ENCODE measurements around the gene OR2F1. TPM values are rescaled to one million over a fixed set of nuclear protein-coding genes. Genes with fewer than 3 reads are reported as not detected.

OR2F1 gene
- total RNA-seq, 1 experiment from 2014 or later, result not detected

DNA sequence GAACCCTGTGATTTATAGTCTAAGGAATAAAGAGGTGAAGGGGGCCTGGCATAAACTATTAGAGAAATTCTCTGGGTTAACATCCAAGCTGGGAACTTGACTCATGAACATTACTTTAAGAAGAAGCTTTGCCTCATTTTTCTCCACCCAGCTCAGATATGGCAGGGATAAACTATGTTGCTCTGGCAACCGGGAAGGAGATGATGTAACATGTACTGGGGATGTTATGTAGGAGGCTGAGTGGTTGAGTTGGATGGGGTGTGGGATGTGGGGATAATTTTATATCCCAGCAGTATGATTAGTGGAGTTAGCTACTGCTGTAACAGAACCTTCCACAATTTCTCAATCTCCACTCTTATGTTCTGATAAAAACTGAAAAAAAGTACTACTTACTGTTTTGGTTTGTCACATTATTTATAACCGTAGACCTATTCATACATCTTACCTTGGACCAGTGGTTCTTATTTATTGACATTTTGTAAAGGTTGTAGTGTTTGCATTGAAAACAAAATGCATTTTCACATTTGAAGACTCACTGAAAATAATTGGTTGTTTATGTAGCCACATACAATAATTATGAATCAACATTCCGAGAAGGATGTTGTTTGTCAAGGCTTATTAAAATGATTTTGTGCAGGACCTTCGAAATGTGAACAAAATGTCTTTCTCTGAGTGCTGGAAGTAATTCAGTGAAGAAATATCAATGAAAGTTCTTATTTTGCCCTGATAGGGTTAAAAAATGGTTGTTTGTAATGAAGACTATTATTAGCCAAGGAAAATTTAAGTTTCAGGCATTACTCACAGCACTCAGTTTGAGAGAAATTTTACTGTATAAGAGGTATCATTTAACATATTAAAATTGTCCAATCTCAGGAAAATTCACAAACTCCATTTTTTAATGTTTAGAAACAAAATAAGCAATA, 18.3 kb upstream of the OR2F1 start:
- Histone ChIP-seq H3K79me2 (ENCODE audit: low read length) (no peaks in the 10 kb centered on the region), H2AFZ (ENCODE audit: low read length) (no peak overlapping the region), H3K9ac (ENCODE audit: low read length) (no peak overlapping the region), H3K9me3 (ENCODE audit: low read length) (no peaks in the 10 kb centered on the region), H3K9me2 (replicated peaks; ENCODE audit: low read length) (no peaks in the 10 kb centered on the region), H3K27ac (ENCODE audit: low read length) (no peak overlapping the region), H3K4me3 (ENCODE audit: low read length) (no peak overlapping the region), H3K4me1 (ENCODE audit: insufficient read depth, low read length) (no peaks in the 10 kb centered on the region), H3K36me3 (ENCODE audit: low read depth, low read length) (no peaks in the 10 kb centered on the region), H3K4me2 (ENCODE audit: low read length) (no peak overlapping the region), H3F3A (ENCODE audit: low read length, unreplicated experiment) (no peaks in the 10 kb centered on the region), H4K20me1 (ENCODE audit: low read length) (no peaks in the 10 kb centered on the region), H3K27me3 (ENCODE audit: low read length) (no peaks in the 10 kb centered on the region)
- DNase-seq, result no peak
- no TSS peak for BruUV-seq (replicated peaks)
- POLR2A ChIA-PET (ENCODE audit: unreplicated experiment), result no interaction called here
- intact Hi-C loops (cut with micrococcal nuclease), result no loop called here
- no peak for TF ChIP-seq EZH2phosphoT487 (IDR thresholded peaks at IDR 0.05; ENCODE audit: borderline replicate concordance, low read length)
- no peak for TF ChIP-seq EZH2 (IDR thresholded peaks at IDR 0.05; ENCODE audit: low read length, unreplicated experiment)
- TF ChIP-seq, protein P1, sequence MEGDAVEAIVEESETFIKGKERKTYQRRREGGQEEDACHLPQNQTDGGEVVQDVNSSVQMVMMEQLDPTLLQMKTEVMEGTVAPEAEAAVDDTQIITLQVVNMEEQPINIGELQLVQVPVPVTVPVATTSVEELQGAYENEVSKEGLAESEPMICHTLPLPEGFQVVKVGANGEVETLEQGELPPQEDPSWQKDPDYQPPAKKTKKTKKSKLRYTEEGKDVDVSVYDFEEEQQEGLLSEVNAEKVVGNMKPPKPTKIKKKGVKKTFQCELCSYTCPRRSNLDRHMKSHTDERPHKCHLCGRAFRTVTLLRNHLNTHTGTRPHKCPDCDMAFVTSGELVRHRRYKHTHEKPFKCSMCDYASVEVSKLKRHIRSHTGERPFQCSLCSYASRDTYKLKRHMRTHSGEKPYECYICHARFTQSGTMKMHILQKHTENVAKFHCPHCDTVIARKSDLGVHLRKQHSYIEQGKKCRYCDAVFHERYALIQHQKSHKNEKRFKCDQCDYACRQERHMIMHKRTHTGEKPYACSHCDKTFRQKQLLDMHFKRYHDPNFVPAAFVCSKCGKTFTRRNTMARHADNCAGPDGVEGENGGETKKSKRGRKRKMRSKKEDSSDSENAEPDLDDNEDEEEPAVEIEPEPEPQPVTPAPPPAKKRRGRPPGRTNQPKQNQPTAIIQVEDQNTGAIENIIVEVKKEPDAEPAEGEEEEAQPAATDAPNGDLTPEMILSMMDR (conservative IDR thresholded peaks at IDR 0.05; ENCODE audit: low read depth, low read length), result no peak
- CTCF ChIA-PET, result no interaction called here
- ATAC-seq, result no peak

DNA sequence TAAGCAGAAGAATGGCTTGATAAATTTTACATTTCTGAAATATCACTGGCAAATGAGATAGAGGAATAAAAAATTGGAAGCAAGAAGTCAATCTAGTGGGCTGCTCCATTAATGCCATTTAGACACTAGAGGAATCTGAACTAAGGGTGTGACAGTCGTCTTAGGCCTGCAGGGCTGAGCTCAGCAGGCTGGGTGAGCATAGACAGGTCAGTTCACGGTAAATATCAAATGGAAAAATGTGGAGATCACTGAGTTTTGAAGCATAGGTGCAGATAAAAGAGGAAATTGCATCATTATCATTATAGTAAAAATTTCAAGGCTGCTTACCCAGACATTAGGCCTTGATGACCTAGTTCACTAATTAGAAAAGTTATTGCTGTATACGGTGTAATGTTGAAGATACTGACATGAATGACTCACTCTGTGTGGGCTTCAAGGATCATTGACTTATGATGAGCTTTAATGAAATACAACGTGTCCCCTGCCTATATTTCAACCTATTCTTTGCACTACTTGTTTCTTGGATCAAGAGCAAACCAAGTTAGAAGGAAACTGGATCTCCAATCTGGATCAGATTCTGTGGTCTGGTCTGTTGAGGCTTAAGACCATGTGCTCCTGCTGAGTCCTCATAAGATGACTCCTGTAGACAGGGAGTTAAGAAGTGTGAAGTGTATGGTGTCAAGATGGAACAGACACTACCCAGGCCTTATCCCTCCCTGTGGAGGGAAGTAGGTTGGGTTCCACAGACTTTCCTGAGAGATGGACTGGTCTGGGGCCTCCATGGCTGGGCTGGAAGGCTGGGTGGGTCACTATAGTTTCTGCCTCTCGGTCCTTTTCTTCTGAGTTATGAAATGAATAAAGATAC, 16.0 kb upstream of the OR2F1 start:
- ATAC-seq, result no peak
- POLR2A ChIA-PET (ENCODE audit: unreplicated experiment), result no interaction called here

More for the DNA sequence above, 16.0 kb upstream of the OR2F1 start:
- Histone ChIP-seq H3K4me3 (ENCODE audit: low read length) (no peak overlapping the region), H3K27me3 (ENCODE audit: low read length) (no peaks in the 10 kb centered on the region), H3K4me1 (ENCODE audit: insufficient read depth, low read length) (no peaks in the 10 kb centered on the region), H3K4me2 (ENCODE audit: low read length) (no peak overlapping the region), H3K27ac (ENCODE audit: low read length) (no peak overlapping the region), H4K20me1 (ENCODE audit: low read length) (no peaks in the 10 kb centered on the region), H3K9me2 (replicated peaks; ENCODE audit: low read length) (no peaks in the 10 kb centered on the region), H3K9me3 (ENCODE audit: low read length) (no peaks in the 10 kb centered on the region), H3F3A (ENCODE audit: low read length, unreplicated experiment) (no peaks in the 10 kb centered on the region), H3K79me2 (ENCODE audit: low read length) (no peaks in the 10 kb centered on the region), H3K9ac (ENCODE audit: low read length) (no peak overlapping the region), H3K36me3 (ENCODE audit: low read depth, low read length) (no peaks in the 10 kb centered on the region), H2AFZ (ENCODE audit: low read length) (no peak overlapping the region)
- DNase-seq, result no peak
- BruUV-seq (replicated peaks), result no TSS peak
- TF ChIP-seq EZH2 (IDR thresholded peaks at IDR 0.05; ENCODE audit: low read length, unreplicated experiment) (no peak), EZH2phosphoT487 (IDR thresholded peaks at IDR 0.05; ENCODE audit: borderline replicate concordance, low read length) (no peak)
- TF ChIP-seq, protein P1 (conservative IDR thresholded peaks at IDR 0.05; ENCODE audit: low read depth, low read length), result no peak
- intact Hi-C loops (cut with micrococcal nuclease), result no loop called here
- CTCF ChIA-PET, result no interaction called here

Data from PC-3 (cell line).